ENCODE results near the gene ANTXR1.

The ANTXR1 gene

GRCh38 chr2:69279931-69280681 lies 267.1 kb downstream of the ANTXR1 start:
- DNase-seq (ENCODE audit: low read depth) = no peak

DNA sequence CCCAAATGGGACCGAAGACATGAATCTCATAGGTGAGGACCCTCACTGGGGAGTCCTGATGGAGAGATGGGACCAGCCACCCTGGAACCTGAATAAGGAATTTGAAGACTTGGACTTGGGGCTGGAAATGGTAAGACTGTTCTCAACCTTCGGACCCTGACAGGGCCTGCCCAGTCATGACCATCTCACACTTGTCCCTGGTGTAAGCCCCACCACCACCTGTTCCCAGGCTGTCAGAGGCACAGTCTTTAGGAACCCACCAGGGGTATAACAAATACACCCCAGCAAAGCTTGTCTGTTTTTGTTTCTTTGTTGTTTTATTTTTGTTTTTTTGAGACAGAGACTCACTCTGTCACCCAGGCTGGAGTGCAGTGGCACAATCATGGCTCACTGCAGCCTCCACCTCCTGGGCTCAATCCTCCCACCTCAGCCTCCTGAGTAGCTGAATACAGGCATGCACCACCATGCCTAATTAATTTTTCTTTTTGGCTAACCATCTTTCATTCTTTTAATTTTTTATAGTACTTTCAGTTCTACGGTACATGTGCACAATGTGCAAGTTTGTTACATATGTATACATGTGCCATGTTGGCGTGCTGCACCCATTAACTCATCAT lies 267.9 kb downstream of the ANTXR1 start:
- no peak for DNase-seq (ENCODE audit: low read depth)

DNA sequence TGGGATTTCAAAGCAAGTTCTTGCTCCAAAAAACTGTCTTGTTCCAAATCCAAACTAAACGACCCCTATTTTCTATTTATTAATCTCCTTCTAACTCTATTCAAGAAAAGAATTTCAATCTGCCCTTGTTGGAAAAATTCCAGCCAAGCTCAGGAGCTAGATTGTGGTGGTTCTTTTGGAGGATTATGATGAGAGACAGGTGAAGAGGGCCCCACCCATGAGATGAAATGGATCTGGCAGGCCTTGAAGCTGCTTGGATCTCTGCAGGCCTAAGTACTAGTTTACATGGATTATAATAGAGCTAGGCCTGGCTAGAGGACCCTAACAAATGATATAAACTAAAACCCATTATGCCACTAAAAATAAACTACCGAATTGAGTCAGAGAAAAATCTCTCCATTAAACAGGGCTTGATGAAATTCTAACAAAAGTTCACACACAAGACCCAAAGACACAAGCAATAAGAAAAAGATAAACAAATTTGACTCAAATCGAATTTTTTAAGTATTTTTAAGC lies 272.5 kb downstream of the ANTXR1 start:
- no peak for DNase-seq (ENCODE audit: low read depth)

GRCh38 chr2:69287544-69287943 lies 274.6 kb downstream of the ANTXR1 start:
- no peak for DNase-seq (ENCODE audit: low read depth)

DNA sequence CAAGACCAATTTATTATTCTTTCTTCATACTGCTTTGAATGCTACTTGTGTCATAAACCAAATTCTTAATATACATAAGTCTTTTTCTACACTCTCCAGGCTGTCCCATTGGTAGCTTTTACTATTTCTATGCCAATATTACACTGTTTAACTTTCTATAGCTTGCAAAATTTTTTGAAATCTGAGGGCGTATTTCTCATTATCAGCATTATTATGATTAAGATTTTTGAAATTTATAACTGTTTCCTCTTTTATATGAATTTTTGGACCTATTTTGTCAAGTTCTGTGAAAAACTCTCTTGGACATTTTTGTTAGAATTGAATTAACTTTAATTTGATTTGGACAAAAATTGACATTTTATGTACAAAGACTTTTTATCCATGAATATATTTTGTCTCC lies 275.4 kb downstream of the ANTXR1 start:
- DNase-seq (ENCODE audit: low read depth) = no peak

DNA sequence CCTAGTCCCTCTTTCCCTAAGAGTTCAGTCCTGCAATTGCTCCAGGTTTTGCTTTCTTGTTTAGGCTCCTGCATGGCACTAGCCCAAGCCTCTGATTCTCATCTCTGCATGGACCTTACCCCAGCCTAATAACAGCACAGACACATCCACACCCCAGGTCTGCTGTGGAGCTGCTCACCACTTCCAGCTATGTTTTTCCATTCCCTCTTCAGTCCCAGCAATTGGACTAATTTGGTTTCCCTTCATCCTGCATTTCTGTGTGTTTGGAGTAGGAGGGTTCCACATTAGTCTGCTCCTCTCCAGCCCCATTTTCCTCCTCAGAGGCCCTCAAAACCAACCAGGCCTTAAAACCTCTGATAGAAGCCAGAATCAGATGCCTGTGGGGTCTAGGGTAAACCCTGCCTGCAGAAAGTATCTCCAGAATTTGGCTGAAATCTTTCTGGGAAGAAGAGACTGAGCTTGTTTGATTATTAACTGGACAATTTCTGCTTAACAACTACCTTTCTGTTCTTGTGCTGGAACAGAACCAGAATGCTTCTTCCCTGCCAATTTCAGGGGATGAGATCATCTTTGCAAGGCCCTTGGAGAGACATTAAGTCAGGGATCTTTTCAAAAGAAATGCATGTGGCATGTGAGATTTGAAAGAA lies 278.1 kb downstream of the ANTXR1 start:
- no peak for DNase-seq (ENCODE audit: low read depth)

DNA sequence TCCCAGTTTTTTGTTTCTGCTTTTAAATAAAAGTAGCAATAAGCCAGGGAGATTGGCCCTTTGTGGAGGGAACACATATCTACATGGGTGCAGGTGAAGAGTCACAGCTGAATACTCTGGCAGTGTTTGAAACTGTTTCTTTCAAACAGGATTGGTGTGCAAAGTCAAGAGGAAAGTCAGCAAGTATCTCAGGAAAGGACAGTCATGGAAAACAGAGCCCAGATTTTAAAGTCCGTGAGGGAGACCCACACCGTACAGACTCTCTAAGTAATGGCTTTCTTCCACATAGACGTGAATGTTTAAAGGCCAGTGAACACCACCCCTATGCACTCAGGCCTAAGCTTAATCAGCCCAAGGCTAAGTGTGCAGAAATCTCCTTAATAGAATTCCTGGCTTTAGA lies 278.7 kb downstream of the ANTXR1 start:
- no peak for DNase-seq (ENCODE audit: low read depth)

- DNase-seq (ENCODE audit: low read depth) = no peak
Measured at GRCh38 chr2:69292256-69292655, 279.3 kb downstream of the ANTXR1 start.

DNA sequence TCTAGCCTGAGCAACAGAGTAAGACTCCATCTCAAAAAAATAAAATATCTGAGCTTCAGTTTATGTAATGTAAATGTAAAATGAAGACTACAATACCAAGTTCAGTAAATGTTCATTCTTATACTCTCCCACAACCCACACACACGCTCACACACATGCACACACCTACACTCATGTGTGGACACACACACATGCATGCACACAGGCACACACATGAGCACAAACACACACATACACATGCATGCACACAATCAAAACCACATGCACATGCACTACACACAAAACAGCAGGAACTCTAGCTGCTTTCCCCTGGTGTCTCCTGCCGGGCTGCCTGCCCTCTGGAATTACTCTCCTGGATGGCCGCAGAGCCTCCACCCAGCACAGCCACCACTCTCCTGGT lies 283.4 kb downstream of the ANTXR1 start:
- DNase-seq (ENCODE audit: low read depth) = no peak

- DNase-seq (ENCODE audit: low read depth) = no peak
Measured at GRCh38 chr2:69297216-69297615, 284.2 kb downstream of the ANTXR1 start.

DNA sequence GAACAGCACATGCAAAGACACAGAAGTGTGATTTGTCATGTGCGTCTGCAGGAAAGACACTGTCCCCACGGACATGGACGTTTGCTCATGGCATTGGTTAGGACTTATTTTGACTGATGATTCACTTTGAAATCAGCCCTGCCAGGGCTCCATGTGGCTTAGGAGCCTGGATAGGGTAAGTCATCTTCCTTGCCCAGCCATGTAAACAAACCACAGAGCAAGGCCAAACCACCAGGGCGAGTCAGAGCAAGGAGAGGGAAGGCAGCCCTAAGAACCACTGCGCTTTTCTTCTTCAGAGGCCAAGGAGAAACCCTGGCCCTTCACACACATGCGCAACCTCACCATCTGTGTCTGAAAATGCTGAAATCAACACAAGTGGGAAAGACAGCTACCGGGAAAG lies 285.3 kb downstream of the ANTXR1 start:
- no peak for DNase-seq (ENCODE audit: low read depth)

DNA sequence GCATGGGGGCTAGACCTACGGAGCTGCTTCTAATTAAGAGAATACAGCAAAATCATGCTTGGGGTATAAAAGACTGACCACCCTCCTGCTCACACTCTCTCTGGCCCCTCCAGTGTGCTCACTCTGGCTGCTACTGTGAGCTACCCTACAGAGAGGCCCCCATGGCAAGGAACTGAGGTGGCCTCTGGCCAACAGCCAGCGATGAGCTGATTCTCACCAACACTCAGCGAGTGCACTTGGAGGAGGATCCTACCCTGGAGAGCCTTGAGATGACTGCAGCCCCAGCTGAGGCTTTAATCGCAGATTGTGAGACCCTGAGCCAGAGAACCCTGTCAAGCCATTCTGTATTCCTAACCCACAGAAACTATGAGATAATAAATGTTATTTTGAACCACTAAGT lies 285.9 kb downstream of the ANTXR1 start:
- no peak for DNase-seq (ENCODE audit: low read depth)
